Mesendoderm (in vitro differentiated cells): ENCODE data around the gene ARID5B.

ENCODE experiments used
- DNase-seq: peaks from one replicate; pipeline ENCODE4 v3.0.0; 2013
- H2AK5ac ChIP-seq: 2 replicates; pipeline ENCODE4 v1.6.1; 2013; ENCODE audit warnings: low read length, inconsistent platforms
- H2BK120ac ChIP-seq: 2 replicates; pipeline ENCODE4 v1.6.1; 2013; ENCODE audit warnings: low read depth, mild to moderate bottlenecking, low read length, moderate library complexity, mixed read lengths
- H2BK15ac ChIP-seq: replicated peaks from 2 replicates; pipeline ENCODE4 v1.6.1; 2013; ENCODE audit warnings: low read depth, mild to moderate bottlenecking, moderate library complexity
- H2BK5ac ChIP-seq: 2 replicates; pipeline ENCODE4 v1.6.1; 2013; ENCODE audit warnings: low read length, inconsistent platforms
- H3K18ac ChIP-seq: 2 replicates; pipeline ENCODE4 v1.6.1; 2013; ENCODE audit warnings: mild to moderate bottlenecking, low read length, mixed read lengths
- H3K23ac ChIP-seq: one replicate; pipeline ENCODE4 v1.6.1; 2013; ENCODE audit warnings: low read length
- H3K27ac ChIP-seq: 2 replicates; pipeline ENCODE4 v1.5.1; 2013; ENCODE audit warnings: low read depth, mild to moderate bottlenecking, inconsistent platforms, low read length, moderate library complexity
- H3K27me3 ChIP-seq: 2 replicates; pipeline ENCODE4 v1.6.1; 2013; ENCODE audit warnings: low read length, control low read depth, mild to moderate bottlenecking, inconsistent platforms; ENCODE audit not compliant: insufficient read depth, poor library complexity
- H3K36me3 ChIP-seq: 2 replicates; pipeline ENCODE4 v1.6.1; 2013; ENCODE audit warnings: low read length, inconsistent platforms; ENCODE audit not compliant: control insufficient read depth, insufficient read depth
- H3K4ac ChIP-seq: one replicate; pipeline ENCODE4 v1.6.1; 2013; ENCODE audit warnings: low read depth, mild to moderate bottlenecking, low read length, moderate library complexity
- H3K4me1 ChIP-seq: 2 replicates; pipeline ENCODE4 v1.6.1; 2013; ENCODE audit warnings: low read depth, low read length, inconsistent platforms; ENCODE audit not compliant: control insufficient read depth
- H3K4me2 ChIP-seq: 2 replicates; pipeline ENCODE4 v1.6.1; 2013; ENCODE audit warnings: low read length
- H3K4me3 ChIP-seq: 2 replicates; pipeline ENCODE4 v1.5.1; 2013; ENCODE audit warnings: mild to moderate bottlenecking, low read length
- H3K56ac ChIP-seq: one replicate; pipeline ENCODE4 v1.6.1; 2013; ENCODE audit warnings: low read length
- H3K79me1 ChIP-seq: 2 replicates; pipeline ENCODE4 v1.6.1; 2013; ENCODE audit warnings: low read length, inconsistent platforms
- H3K79me2 ChIP-seq: 2 replicates; pipeline ENCODE4 v1.6.1; 2013; ENCODE audit warnings: mild to moderate bottlenecking, low read length; ENCODE audit not compliant: control insufficient read depth, insufficient read depth
- H3K9ac ChIP-seq: 2 replicates; pipeline ENCODE4 v1.6.1; 2013; ENCODE audit warnings: low read length, inconsistent platforms
- H4K5ac ChIP-seq: one replicate; pipeline ENCODE4 v1.6.1; 2013; ENCODE audit warnings: low read length
- H4K8ac ChIP-seq: one replicate; pipeline ENCODE4 v1.6.1; 2013; ENCODE audit warnings: low read depth, mild to moderate bottlenecking, control low read depth, low read length, moderate library complexity
- WGBS: extraction: QIAGEN DNeasy Blood & Tissue Kit; methylation state at CpG from one replicate; pipeline ENCODE4 v1.1.7; 2013; ENCODE audit warnings: low lambda C conversion rate, missing lambda C conversion rate; ENCODE audit not compliant: insufficient coverage; ENCODE audit errors: extremely low coverage; 5-methylcytosine and 5-hydroxymethylcytosine counted together

The ARID5B gene

DNA sequence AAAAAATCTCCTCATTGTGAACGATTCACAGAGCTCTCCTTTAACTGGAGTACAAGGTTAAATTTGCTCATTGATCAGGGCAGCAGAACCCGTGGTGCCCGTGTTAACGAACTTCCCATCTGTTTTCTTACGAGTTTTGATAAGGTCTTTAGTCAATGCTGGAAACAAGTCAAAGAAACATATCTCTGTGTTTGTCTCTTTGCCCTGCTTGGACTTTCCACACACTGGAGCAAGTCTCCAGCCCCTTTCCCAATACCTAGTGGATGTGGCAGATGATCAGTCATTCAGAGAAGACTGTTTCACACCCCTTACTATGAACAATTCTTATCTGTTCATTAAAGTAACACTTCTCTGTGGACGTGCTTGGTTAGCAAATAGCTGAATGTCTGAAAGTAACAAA is 121.3 kb downstream of the ARID5B start:
- Histone ChIP-seq H2BK120ac (peak overlapping the region; percentile 8), H3K36me3 (no peaks in the 10 kb centered on the region), H3K4me3 (no peak overlapping the region)

GRCh38 chr10:62023329-62023728 is 121.8 kb downstream of the ARID5B start:
- no peak overlapping the region for H3K27ac ChIP-seq
- no peak overlapping the region for H4K5ac ChIP-seq
- peak overlapping the region; percentile 43 for H3K4ac ChIP-seq
- H2BK120ac ChIP-seq: peak overlapping the region; percentile 8
- H3K79me2 ChIP-seq: no peaks in the 10 kb centered on the region
- H3K4me3 ChIP-seq: no peak overlapping the region
- no peak overlapping the region for H3K4me2 ChIP-seq
- peak overlapping the region; percentile 70 for H3K18ac ChIP-seq
- no peak overlapping the region for H2BK15ac ChIP-seq
- no peaks in the 10 kb centered on the region for H3K27me3 ChIP-seq
- no peak overlapping the region for H3K9ac ChIP-seq
- WGBS: no CpG with 5 or more reads among the region's 1 CpG
- no peaks in the 10 kb centered on the region for H3K36me3 ChIP-seq
- no peak overlapping the region for H2BK5ac ChIP-seq
- no peak overlapping the region for H2AK5ac ChIP-seq
- no peak overlapping the region for H3K23ac ChIP-seq
- H3K4me1 ChIP-seq: peaks cover 15% of the 10 kb centered on the region
- H4K8ac ChIP-seq: no peak overlapping the region
- no peaks in the 10 kb centered on the region for H3K79me1 ChIP-seq
- no peak for DNase-seq
- no peak overlapping the region for H3K56ac ChIP-seq

More for the DNA sequence above, 121.3 kb downstream of the ARID5B start:
- no peak for DNase-seq
- H3K23ac ChIP-seq: no peak overlapping the region
- no peaks in the 10 kb centered on the region for H3K27me3 ChIP-seq
- H3K9ac ChIP-seq: no peak overlapping the region
- H3K4ac ChIP-seq: no peak overlapping the region
- H3K79me2 ChIP-seq: no peaks in the 10 kb centered on the region
- no peak overlapping the region for H3K56ac ChIP-seq
- no peak overlapping the region for H4K5ac ChIP-seq
- H3K79me1 ChIP-seq: no peaks in the 10 kb centered on the region
- peaks cover 15% of the 10 kb centered on the region for H3K4me1 ChIP-seq
- no peak overlapping the region for H3K27ac ChIP-seq
- no peak overlapping the region for H4K8ac ChIP-seq
- H3K18ac ChIP-seq: peak overlapping the region; percentile 70
- H2BK5ac ChIP-seq: no peak overlapping the region
- no peak overlapping the region for H2BK15ac ChIP-seq
- no CpG with 5 or more reads among the region's 6 CpGs for WGBS
- H2AK5ac ChIP-seq: no peak overlapping the region
- no peak overlapping the region for H3K4me2 ChIP-seq

- Histone ChIP-seq H3K36me3 (no peaks in the 10 kb centered on the region), H3K4me3 (no peak overlapping the region), H2BK15ac (no peak overlapping the region), H4K5ac (no peak overlapping the region), H3K4me1 (peaks cover 15% of the 10 kb centered on the region), H2BK5ac (no peak overlapping the region), H3K27me3 (no peaks in the 10 kb centered on the region), H2AK5ac (no peak overlapping the region), H3K18ac (peak overlapping the region; percentile 84), H3K56ac (no peak overlapping the region), H3K23ac (no peak overlapping the region), H2BK120ac (peak overlapping the region; percentile 73), H4K8ac (peak overlapping the region; percentile 65), H3K4ac (no peak overlapping the region), H3K79me2 (no peaks in the 10 kb centered on the region), H3K27ac (no peak overlapping the region), H3K79me1 (no peaks in the 10 kb centered on the region), H3K4me2 (no peak overlapping the region), H3K9ac (no peak overlapping the region)
- no CpG with 5 or more reads among the region's 4 CpGs for WGBS
- DNase-seq: peak; percentile 59
These were observed 122.7 kb downstream of the ARID5B start for GRCh38 chr10:62024026-62024701.

DNA sequence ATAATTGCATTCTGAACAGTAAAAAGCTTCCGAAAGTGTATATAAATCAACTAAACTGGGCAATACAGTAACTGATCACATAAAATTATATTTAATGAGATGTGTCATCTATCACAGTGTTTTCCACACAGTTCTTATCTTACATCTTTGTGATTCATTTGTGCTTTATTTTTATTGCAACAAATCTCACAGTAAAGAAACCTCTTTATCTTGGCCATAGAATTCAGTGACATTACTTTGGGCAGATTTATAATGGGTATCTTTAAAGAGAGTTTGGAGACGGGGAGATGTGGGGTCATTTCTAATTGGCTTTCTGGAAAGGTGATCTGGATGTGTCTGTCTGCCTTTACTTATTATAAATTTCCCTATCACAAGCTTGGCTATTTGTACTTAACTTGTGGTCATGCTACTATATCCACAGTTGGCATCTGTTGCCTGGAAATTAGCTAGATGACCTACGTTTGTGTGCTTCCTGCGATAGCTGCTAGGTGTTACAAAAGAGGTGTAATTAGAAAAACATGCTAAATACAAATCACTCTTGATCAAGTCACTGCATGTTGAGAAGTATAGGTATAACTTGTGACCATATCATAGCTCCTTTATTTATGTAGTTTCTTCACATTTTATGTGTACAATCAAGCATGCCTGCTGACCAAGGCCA is 123.8 kb downstream of the ARID5B start:
- H3K4me3 ChIP-seq: no peak overlapping the region
- no peaks in the 10 kb centered on the region for H3K79me2 ChIP-seq
- no peaks in the 10 kb centered on the region for H3K36me3 ChIP-seq
- no peak overlapping the region for H3K4me2 ChIP-seq
- H4K5ac ChIP-seq: no peak overlapping the region
- H2AK5ac ChIP-seq: no peak overlapping the region
- peaks cover 15% of the 10 kb centered on the region for H3K4me1 ChIP-seq
- no CpG with 5 or more reads among the region's 4 CpGs for WGBS
- no peaks in the 10 kb centered on the region for H3K27me3 ChIP-seq
- no peak overlapping the region for H4K8ac ChIP-seq
- H3K4ac ChIP-seq: no peak overlapping the region
- H2BK5ac ChIP-seq: no peak overlapping the region
- peak overlapping the region; percentile 18 for H3K18ac ChIP-seq
- DNase-seq: no peak
- H2BK120ac ChIP-seq: no peak overlapping the region
- H3K9ac ChIP-seq: no peak overlapping the region
- no peak overlapping the region for H3K27ac ChIP-seq
- H3K56ac ChIP-seq: no peak overlapping the region
- peak overlapping the region; percentile 36 for H2BK15ac ChIP-seq
- no peaks in the 10 kb centered on the region for H3K79me1 ChIP-seq
- no peak overlapping the region for H3K23ac ChIP-seq

GRCh38 chr10:62025901-62026879 is 124.7 kb downstream of the ARID5B start:
- no peak overlapping the region for H3K27ac ChIP-seq

More at GRCh38 chr10:62025901-62026879, 124.7 kb downstream of the ARID5B start:
- no peak for DNase-seq
- Histone ChIP-seq H2AK5ac (no peak overlapping the region), H3K18ac (peak overlapping the region; percentile 70), H3K56ac (no peak overlapping the region), H2BK15ac (peak overlapping the region; percentile 36), H3K4me1 (peaks cover 15% of the 10 kb centered on the region), H3K79me1 (no peaks in the 10 kb centered on the region), H2BK5ac (no peak overlapping the region), H3K36me3 (no peaks in the 10 kb centered on the region), H3K79me2 (no peaks in the 10 kb centered on the region), H4K8ac (peak overlapping the region; percentile 14), H3K4me3 (no peak overlapping the region), H3K27me3 (no peaks in the 10 kb centered on the region), H4K5ac (no peak overlapping the region), H3K23ac (no peak overlapping the region), H2BK120ac (no peak overlapping the region), H3K4ac (no peak overlapping the region), H3K4me2 (no peak overlapping the region), H3K9ac (no peak overlapping the region)
- WGBS: no CpG with 5 or more reads among the region's 4 CpGs
